ENCODE measurements around the gene IFT81.

IFT81 gene

DNA sequence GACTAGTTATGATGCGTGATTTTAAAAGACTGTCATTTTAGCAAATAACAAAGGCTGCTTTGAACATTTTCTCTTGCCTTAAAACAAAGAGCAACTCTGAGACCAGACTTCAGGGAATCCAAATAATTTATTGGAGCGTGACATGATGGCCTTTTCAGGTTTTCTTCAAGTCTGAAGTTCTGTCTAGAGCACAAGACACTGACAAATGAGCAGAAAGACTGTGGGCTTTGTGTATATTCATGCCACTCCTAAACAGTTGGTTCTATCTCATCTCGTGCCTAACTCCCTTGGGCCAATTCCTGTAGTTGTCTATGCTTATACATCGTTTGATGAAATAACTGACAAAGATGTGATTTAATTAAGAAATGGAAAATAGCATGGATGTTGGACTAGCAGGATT is 47.5 kb downstream of the IFT81 start:
- Histone ChIP-seq H3K27me3 (ENCODE audit: low read length) (no peaks in the 10 kb centered on the region), H4K20me1 (ENCODE audit: low read depth, low read length) (no peaks in the 10 kb centered on the region), H3K36me3 (ENCODE audit: low read length) (no peaks in the 10 kb centered on the region), H3K9me3 (ENCODE audit: insufficient read depth, low read length) (no peaks in the 10 kb centered on the region), H3F3A (ENCODE audit: insufficient read depth) (no peaks in the 10 kb centered on the region), H3K9ac (ENCODE audit: low read length) (no peak overlapping the region), H3K4me2 (ENCODE audit: low read depth, low read length, poor library complexity, severe bottlenecking) (no peak overlapping the region), H2AFZ (ENCODE audit: low read depth, low read length, severe bottlenecking) (no peak overlapping the region), H3K4me3 (ENCODE audit: insufficient read depth, low read length, poor library complexity, severe bottlenecking) (no peak overlapping the region), H3K9me2 (replicated peaks; ENCODE audit: insufficient read depth, low read length) (no peaks in the 10 kb centered on the region), H3K79me2 (ENCODE audit: insufficient read depth, low read length) (no peaks in the 10 kb centered on the region), H3K27ac (ENCODE audit: low read depth, low read length) (no peak overlapping the region)
- TF ChIP-seq EZH2phosphoT487 (conservative IDR thresholded peaks at IDR 0.05; ENCODE audit: low read length): no peak
- TF ChIP-seq, protein P1, sequence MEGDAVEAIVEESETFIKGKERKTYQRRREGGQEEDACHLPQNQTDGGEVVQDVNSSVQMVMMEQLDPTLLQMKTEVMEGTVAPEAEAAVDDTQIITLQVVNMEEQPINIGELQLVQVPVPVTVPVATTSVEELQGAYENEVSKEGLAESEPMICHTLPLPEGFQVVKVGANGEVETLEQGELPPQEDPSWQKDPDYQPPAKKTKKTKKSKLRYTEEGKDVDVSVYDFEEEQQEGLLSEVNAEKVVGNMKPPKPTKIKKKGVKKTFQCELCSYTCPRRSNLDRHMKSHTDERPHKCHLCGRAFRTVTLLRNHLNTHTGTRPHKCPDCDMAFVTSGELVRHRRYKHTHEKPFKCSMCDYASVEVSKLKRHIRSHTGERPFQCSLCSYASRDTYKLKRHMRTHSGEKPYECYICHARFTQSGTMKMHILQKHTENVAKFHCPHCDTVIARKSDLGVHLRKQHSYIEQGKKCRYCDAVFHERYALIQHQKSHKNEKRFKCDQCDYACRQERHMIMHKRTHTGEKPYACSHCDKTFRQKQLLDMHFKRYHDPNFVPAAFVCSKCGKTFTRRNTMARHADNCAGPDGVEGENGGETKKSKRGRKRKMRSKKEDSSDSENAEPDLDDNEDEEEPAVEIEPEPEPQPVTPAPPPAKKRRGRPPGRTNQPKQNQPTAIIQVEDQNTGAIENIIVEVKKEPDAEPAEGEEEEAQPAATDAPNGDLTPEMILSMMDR (IDR thresholded peaks at IDR 0.05; ENCODE audit: insufficient read depth, low read length, poor library complexity, severe bottlenecking): no peak

GRCh38 chr12:110174373-110174996 is 50.3 kb downstream of the IFT81 start:
- H3K27ac ChIP-seq (ENCODE audit: low read depth, low read length): no peak overlapping the region
- H2AFZ ChIP-seq (ENCODE audit: low read depth, low read length, severe bottlenecking): no peak overlapping the region
- no peak overlapping the region for H3K4me3 ChIP-seq (ENCODE audit: insufficient read depth, low read length, poor library complexity, severe bottlenecking)

DNA sequence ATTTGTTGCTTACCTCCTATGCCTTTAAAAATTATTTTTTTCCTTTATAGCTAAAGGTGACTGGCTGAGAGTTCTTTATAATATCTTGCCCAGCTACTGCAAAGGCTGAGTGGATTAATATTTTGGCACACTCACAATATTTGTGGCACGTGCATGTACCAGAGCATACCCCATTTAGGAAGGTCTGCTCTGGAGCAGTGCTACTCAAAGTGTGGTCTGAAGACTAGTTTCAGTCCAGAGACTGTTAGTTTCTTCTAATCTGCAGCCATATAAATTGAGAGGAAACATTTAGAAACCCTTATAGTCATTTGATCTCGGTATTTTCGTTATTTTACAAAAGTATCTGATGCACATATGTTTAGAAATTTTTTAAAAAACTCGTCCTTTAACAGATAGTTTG is 51.0 kb downstream of the IFT81 start:
- Histone ChIP-seq H3F3A (ENCODE audit: insufficient read depth) (no peaks in the 10 kb centered on the region), H3K9me3 (ENCODE audit: insufficient read depth, low read length) (no peaks in the 10 kb centered on the region), H3K79me2 (ENCODE audit: insufficient read depth, low read length) (no peaks in the 10 kb centered on the region), H3K27ac (ENCODE audit: low read depth, low read length) (no peak overlapping the region), H4K20me1 (ENCODE audit: low read depth, low read length) (no peaks in the 10 kb centered on the region), H2AFZ (ENCODE audit: low read depth, low read length, severe bottlenecking) (no peak overlapping the region), H3K36me3 (ENCODE audit: low read length) (no peaks in the 10 kb centered on the region), H3K9ac (ENCODE audit: low read length) (no peak overlapping the region), H3K27me3 (ENCODE audit: low read length) (no peaks in the 10 kb centered on the region), H3K4me2 (ENCODE audit: low read depth, low read length, poor library complexity, severe bottlenecking) (no peak overlapping the region), H3K4me3 (ENCODE audit: insufficient read depth, low read length, poor library complexity, severe bottlenecking) (no peak overlapping the region), H3K9me2 (replicated peaks; ENCODE audit: insufficient read depth, low read length) (no peaks in the 10 kb centered on the region)
- TF ChIP-seq, protein P1 (IDR thresholded peaks at IDR 0.05; ENCODE audit: insufficient read depth, low read length, poor library complexity, severe bottlenecking): no peak
- TF ChIP-seq EZH2phosphoT487 (conservative IDR thresholded peaks at IDR 0.05; ENCODE audit: low read length): no peak

More at GRCh38 chr12:110174373-110174996, 50.3 kb downstream of the IFT81 start:
- Histone ChIP-seq H3K9me2 (replicated peaks; ENCODE audit: insufficient read depth, low read length) (no peaks in the 10 kb centered on the region), H4K20me1 (ENCODE audit: low read depth, low read length) (no peaks in the 10 kb centered on the region), H3K79me2 (ENCODE audit: insufficient read depth, low read length) (no peaks in the 10 kb centered on the region), H3K9me3 (ENCODE audit: insufficient read depth, low read length) (no peaks in the 10 kb centered on the region), H3K36me3 (ENCODE audit: low read length) (no peaks in the 10 kb centered on the region), H3K27me3 (ENCODE audit: low read length) (no peaks in the 10 kb centered on the region), H3K9ac (ENCODE audit: low read length) (no peak overlapping the region), H3F3A (ENCODE audit: insufficient read depth) (no peaks in the 10 kb centered on the region), H3K4me2 (ENCODE audit: low read depth, low read length, poor library complexity, severe bottlenecking) (no peak overlapping the region)
- TF ChIP-seq, protein P1 (IDR thresholded peaks at IDR 0.05; ENCODE audit: insufficient read depth, low read length, poor library complexity, severe bottlenecking): no peak
- TF ChIP-seq EZH2phosphoT487 (conservative IDR thresholded peaks at IDR 0.05; ENCODE audit: low read length): no peak
